ENCODE results near the gene PYCR2.
"Not testable (repeated sequence)": the region's sequence is repeated elsewhere in the genome, so short reads cannot be mapped to it uniquely, and the experiment has no call there.

The PYCR2 gene

GRCh38 chr1:225888898-225889601 is 35.0 kb downstream of the PYCR2 start, which contains the start of gene LEFTY1:
TSS of gene LEFTY1 (minus strand) at chr1:225889146. CDS start at chr1:225889066, 80 bp downstream.
- DNase-seq, result no peak

DNA sequence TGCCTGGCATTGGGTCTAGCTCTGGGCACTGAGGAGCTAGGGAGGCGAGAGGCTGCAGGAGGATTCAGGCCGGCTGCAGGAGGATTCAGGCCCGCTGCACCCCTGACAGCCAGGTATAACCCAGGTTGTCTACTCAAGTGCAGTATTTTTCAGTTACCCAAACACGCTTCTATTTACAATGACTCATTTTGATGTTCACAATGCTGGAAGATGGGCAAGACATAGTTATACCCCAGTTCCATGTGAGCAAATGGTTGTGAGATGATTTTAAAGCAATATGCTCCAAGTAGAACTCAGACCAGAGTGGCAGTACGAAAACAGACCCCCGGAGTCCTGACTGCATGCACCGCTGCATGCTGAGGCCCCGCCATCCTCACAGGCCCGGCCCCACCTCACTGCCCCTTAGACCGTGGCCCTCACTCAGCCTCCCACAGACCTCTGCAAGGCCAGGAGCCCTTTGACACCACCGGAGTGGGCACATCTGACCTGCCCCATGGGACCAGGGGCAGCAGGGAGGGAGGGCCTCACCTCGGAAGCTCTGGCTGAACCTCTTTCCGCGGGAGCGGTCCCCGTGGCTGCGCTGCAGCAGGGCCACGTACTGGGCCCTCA is 35.7 kb downstream of the PYCR2 start:
- DNase-seq, result no peak

- DNase-seq, result not testable (repeated sequence)
Observed at GRCh38 chr1:225887554-225888288, 36.3 kb downstream of the PYCR2 start.

DNA sequence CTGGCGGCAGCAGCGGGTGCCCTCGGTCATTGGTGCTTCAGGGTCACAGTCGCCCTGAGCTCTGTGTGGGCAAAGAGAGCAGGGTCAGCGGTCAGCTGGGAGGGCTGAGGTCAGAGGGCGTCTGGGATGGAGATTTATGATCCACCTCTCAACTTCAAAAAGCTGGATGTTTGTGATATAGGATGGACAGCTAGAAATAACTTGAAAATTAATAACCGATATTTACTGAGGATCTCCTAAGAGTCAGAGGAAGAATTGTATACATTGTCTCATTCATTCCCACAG is 37.1 kb downstream of the PYCR2 start:
- DNase-seq, result no peak

DNA sequence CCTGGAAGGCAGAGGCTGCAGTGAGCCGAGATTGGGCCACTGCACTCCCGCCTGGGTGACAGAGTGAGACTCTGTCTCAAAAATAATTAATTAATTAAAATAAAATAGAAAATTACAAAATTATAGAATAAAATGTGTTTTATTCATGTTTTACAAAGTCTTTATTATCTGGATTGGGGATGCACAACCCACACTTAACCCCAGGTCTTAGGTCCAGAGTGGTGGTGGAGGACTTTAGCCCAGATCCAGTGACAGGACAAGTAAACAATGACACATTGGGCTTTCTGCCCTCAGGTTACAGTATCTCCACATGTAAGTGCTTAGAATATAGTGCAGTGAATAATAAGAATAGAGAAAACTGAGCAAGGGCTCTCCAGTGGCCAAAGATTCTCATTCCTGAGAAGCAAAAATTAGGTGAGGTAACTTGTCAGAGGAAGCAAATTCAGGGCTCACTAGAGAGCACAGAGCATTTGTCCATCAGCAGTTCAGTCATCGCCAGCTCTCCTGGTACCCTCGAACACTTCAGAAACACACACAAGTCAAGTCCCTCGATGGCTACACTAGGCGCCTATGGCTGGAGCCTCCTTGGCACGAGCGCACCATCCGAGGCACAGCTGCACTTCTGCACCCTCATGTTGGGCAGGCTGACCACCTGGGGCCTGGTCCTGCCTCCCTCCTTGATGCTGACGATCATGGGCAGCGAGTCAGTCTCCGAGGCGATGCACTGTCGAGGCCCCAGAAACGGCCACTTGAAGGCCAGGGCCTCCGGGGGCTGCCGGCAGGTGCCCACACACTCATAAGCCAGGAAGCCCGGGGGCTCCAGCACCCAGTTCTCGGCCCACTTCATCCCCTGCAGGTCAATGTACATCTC is 37.7 kb downstream of the PYCR2 start:
- no peak for DNase-seq

- no peak for DNase-seq
Observed at GRCh38 chr1:225885336-225885735, 38.7 kb downstream of the PYCR2 start.

GRCh38 chr1:225883616-225884265 is 40.3 kb downstream of the PYCR2 start:
- no peak for DNase-seq

DNA sequence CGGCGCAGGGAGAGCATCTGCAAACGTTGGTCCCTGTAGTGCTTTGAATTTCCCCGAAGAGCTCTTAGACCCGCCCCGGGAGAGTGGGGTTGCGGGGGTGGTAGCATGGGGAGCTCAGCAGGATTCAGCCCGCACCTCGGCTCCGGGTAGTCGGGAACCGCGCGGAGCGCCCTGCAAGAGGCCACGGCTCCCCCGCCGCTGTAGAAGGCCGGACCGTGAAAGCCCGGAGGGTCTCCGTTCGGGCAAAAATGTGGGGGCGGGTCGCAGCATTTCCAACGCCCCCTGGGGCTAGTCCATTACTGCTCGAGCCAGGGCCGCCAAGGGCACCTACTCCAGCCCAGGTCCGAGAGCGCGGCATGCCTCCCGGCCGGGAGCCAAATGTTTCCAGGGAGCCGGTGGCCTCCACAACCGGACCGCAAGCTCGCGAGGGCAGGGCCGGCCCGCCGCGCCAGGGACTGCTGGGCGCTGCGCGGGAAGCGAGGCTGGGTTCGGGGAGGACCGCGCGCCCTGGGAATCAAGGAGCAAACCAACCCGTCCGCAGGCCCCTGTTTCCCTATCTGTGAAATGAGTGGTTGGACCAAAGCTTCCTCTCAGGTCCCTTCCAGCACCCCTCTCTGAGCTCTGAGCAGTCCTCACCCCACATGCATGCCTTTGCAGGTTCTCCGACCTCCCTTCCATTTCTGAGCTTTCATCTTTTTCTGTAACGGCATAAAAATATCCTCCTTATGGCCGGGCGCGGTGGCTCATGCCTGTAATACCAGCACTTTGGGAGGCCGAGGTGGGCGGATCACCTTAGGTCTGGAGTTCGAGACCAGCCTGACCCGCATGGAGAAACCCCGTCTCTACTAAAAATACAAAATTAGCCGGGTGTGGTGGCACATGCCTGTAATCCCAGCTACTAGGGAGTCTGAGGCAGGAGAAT is 41.1 kb downstream of the PYCR2 start:
- DNase-seq, result no peak

- DNase-seq, result peak; percentile 91
Observed at GRCh38 chr1:225881959-225882693, 41.9 kb downstream of the PYCR2 start, which contains the start of gene TMEM63A. TSS of gene TMEM63A (minus strand) at chr1:225882380. CDS start at chr1:225877580, 4,800 bp downstream.

- DNase-seq, result no peak
Observed at GRCh38 chr1:225881081-225881958, 42.7 kb downstream of the PYCR2 start.

DNA sequence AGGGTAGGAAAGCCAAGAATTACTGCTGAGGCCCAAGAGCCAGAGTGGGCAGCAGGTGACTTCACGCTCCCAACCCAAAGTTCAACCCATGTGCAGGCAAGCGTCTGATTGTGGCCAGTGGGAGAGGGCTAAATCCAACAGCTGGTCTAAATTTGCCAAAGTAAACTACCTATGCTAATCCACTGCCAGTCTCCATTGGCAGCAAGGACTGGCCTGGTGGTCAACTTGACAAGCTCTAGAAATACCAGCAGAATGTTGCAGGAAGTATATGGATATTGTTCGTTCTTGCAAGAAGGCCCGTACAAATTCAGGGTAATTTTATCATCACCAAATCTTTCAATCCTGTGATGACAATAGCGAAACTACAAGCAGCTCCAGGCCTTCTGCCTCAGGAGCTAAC is 43.4 kb downstream of the PYCR2 start:
- DNase-seq, result no peak

DNA sequence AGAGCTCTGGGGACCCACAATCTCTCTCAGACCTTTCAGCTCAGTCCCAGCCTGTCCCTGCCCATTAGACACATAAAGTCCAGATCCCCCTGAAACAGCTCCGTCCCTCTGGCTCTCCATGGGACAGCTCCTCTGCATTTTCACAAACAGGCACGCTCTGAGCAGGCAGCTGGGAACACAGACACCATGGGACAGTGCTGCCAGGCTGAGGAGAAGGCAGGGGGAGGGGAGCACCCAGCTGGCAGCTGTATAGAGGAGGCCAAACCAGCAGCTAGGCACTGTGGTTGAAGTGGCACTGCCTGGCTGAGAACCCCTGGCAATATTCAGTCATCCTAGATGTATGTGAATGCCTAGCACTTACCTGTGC is 43.8 kb downstream of the PYCR2 start:
- no peak for DNase-seq

DNA sequence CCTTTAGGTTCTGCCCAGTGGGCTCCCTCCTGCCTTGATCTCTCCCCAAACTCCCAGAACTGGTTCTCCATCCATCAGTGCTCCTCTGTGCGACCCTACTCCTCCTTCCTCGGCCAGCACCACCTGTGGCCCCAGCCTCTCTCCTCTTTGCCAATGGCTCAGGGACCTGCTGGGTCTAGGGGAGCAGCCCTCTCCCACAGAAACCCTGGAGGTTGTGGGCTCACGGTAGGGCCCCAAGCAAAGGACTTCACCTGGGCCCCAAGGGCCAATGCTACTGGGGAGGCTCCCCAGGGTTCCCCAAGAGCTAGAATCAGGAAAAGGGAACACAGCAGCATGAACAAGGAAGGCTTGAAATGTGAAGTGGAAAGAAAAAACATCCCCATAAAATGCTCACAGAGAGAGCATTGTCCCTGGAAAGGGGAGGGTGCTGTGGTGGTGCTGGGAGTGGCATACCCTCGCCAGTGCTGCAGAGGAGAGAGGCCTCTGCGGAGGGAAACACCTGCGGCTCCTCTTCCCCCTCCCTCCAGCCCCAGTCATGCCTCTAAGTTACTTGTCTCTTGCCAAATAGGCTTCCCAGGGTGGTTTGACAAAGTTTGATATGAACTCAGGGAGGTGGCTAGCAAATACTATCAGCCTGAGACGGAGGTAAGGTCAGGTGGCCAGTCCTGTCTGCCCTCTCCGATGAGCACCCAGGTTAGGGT is 44.4 kb downstream of the PYCR2 start:
- no peak for DNase-seq

- no peak for DNase-seq
Observed at GRCh38 chr1:225878282-225878681, 45.8 kb downstream of the PYCR2 start.

DNA sequence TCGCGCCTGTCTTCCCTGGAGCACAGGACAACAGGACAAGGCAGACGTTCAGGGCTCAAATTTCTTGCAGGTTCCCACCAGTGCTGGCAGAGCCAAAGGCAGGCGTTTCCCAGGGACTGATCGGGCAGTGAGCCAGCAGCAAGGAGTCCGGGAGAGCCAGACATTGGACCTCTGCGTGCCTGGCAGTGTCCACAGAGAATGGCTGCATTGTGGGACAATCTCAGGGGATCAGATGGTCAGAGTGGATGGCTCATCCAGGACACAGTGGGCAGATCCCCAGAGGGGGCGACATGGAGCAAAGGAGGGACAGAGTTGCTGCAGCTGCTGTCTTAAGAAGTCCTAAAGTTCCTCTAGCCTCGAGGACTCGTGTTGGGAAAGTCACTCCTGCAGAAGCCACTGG is 46.5 kb downstream of the PYCR2 start:
- no peak for DNase-seq

DNA sequence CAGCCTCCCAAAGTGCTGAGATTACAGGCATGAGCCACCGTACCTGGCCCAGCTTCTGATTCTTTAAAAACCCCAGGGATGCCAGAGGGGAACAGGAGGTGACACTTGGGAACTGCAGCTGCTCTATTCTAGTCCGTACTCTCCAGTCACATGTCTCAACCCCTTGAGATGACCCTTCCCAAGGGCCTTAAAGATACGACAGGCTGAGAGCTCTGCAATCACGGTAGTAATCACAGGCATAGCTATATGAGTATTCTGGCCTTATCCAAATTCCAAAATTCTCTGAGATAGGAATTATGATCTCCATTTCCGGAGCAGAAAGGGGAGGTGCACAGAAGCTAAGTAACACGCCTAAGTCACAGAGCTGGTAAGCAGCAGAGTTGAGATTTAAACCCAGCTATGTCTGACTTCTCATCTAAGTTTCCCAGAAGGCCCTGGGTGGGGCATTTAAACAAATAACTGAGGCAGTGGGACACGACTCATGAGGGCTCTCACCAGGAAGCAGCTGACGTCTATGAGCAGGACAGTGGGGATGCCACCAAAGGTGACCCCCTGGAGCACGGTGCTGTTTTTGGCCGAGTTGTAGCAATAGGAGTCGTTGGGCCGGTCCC is 47.0 kb downstream of the PYCR2 start:
- no peak for DNase-seq

DNA sequence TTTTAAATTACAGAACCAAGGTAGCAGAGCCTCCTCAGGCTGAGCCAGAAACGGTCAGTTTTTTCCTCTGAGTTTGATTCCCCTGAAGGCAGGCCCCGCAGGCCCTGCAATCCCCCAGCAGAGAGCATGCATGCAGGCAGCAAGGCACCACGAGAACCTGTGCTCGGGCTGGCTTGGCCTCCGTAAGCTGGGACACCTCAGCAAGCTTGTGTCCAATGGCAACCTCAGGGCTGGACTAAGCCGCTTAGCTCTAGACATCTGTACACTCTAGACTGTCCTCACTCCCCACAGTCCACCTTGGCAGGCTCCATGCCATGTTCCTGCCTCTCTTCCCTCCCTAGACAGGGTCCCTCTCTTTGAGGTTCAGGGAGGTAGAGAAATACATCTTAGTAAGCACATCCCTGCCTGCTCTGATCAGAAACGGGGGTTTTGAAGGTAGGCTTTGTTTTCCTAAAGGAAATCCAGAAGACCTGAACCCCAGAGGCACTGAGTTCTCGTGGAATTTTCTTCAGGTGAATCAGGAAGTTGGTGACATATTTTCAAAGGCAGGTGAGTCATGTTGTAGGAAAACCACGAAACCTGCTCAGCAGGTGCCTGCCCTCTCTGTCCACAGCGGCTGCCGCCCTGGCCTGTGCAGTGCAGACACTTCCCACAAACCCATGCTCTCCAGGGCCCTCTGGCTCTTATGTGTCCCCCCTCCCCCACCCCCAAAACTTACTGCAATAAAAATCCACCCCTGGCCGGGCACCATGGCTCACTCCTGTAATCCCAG is 48.8 kb downstream of the PYCR2 start:
- no peak for DNase-seq

- DNase-seq, result no peak
Observed at GRCh38 chr1:225874431-225874830, 49.6 kb downstream of the PYCR2 start.
